Glutamatergic neuron (in vitro differentiated cells): ENCODE measurements around the gene KDM5B. TPM values are rescaled to one million over a fixed set of nuclear protein-coding genes. Genes with fewer than 3 reads are reported as not detected.

ENCODE experiments used
- DNase-seq: peaks from one replicate; pipeline ENCODE4 v3.0.0; 2022
- H3K27ac Mint-ChIP-seq: one replicate; pipeline ENCODE4 v1.8.0; 2020; ENCODE audit warnings: mild to moderate bottlenecking, mixed read lengths, inconsistent platforms; ENCODE audit not compliant: unreplicated experiment
- H3K27me3 Mint-ChIP-seq: one replicate; pipeline ENCODE4 v1.8.0; 2020; ENCODE audit warnings: mild to moderate bottlenecking, moderate library complexity, mixed read lengths, inconsistent platforms; ENCODE audit not compliant: unreplicated experiment
- H3K36me3 Mint-ChIP-seq: one replicate; pipeline ENCODE4 v1.8.0; 2020; ENCODE audit warnings: mild to moderate bottlenecking, mixed read lengths, inconsistent platforms; ENCODE audit not compliant: unreplicated experiment
- H3K4me1 Mint-ChIP-seq: one replicate; pipeline ENCODE4 v1.8.0; 2020; ENCODE audit warnings: mild to moderate bottlenecking, low read depth, mixed read lengths, inconsistent platforms; ENCODE audit not compliant: unreplicated experiment
- H3K4me3 Mint-ChIP-seq: one replicate; pipeline ENCODE4 v1.8.0; 2020; ENCODE audit warnings: mild to moderate bottlenecking, mixed read lengths, inconsistent platforms; ENCODE audit not compliant: unreplicated experiment
- H3K9me3 Mint-ChIP-seq: one replicate; pipeline ENCODE4 v1.8.0; 2020; ENCODE audit warnings: mild to moderate bottlenecking, moderate library complexity, mixed read lengths, inconsistent platforms; ENCODE audit not compliant: unreplicated experiment
- total RNA-seq: library from RNA; stranded (reverse); fragmentation: NEBNext Ultra II Directional; extraction: Animal tissue kit (Norgen Biotek cat#: 25700); gene quantifications from one replicate; pipeline ENCODE4 v1.2.1, GENCODE V29; 2021; ENCODE audit not compliant: unreplicated experiment
- TF ChIP-seq, protein P1 (sequence below): fragments of 200-600 bp; sonication (generic); IDR thresholded peaks from one replicate; pipeline ENCODE4 v1.5.0; 2021; ENCODE audit not compliant: partially characterized antibody, unreplicated experiment

Gene KDM5B
- total RNA-seq, 1 donor from 2014 or later, result 338 TPM

DNA sequence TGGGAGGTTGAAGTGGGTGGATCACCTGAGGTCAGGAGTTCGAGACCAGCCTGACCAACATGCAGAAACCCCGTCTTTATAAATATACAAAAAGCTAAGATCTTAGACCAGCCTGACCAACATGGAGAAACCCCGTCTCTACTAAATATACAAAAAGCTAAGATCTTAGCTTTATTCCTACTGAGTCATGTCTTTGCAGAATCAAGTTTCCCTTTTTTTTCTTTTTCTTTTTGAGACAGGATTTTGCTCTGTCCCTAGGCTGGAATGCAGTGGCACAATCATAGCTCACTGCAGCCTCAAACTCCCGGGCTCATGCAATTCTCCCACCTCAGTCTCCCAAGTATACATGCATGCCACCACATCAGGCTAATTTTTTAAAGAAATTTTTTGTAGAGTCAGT is 21.4 kb downstream of the KDM5B start:
- peaks cover 2% of the 10 kb centered on the region for H3K27me3 Mint-ChIP-seq
- DNase-seq, result no peak
- no peaks in the 10 kb centered on the region for H3K36me3 Mint-ChIP-seq
- H3K9me3 Mint-ChIP-seq, result no peaks in the 10 kb centered on the region
- TF ChIP-seq, protein P1, sequence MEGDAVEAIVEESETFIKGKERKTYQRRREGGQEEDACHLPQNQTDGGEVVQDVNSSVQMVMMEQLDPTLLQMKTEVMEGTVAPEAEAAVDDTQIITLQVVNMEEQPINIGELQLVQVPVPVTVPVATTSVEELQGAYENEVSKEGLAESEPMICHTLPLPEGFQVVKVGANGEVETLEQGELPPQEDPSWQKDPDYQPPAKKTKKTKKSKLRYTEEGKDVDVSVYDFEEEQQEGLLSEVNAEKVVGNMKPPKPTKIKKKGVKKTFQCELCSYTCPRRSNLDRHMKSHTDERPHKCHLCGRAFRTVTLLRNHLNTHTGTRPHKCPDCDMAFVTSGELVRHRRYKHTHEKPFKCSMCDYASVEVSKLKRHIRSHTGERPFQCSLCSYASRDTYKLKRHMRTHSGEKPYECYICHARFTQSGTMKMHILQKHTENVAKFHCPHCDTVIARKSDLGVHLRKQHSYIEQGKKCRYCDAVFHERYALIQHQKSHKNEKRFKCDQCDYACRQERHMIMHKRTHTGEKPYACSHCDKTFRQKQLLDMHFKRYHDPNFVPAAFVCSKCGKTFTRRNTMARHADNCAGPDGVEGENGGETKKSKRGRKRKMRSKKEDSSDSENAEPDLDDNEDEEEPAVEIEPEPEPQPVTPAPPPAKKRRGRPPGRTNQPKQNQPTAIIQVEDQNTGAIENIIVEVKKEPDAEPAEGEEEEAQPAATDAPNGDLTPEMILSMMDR, result no peak
- H3K4me1 Mint-ChIP-seq, result peaks cover 8% of the 10 kb centered on the region
- no peak overlapping the region for H3K27ac Mint-ChIP-seq
- no peak overlapping the region for H3K4me3 Mint-ChIP-seq

DNA sequence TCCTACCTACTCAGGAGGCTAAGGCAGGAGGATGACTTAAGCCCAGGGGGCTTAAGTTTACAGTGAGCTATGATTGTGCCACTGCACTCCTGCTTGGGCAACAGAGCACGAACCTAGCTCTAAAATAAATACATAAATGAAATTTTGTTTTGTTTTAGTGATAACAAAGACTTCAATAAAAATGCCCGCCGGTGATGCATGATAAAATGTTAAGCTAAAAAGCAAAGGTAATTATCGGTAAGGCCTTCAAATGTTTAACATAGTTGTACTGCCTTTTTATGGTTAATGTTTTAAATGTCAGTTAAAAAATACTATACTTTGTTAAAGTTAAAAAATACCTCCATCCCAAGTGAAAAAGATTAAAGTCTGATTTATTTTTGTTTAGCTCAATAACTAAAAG is 27.0 kb downstream of the KDM5B start:
- peaks cover 2% of the 10 kb centered on the region for H3K27me3 Mint-ChIP-seq
- no peak for DNase-seq
- peaks cover 2% of the 10 kb centered on the region for H3K9me3 Mint-ChIP-seq
- TF ChIP-seq, protein P1, result peak; percentile 4
- H3K4me3 Mint-ChIP-seq, result no peak overlapping the region
- H3K36me3 Mint-ChIP-seq, result no peaks in the 10 kb centered on the region
- peaks cover 10% of the 10 kb centered on the region for H3K4me1 Mint-ChIP-seq
- no peak overlapping the region for H3K27ac Mint-ChIP-seq

DNA sequence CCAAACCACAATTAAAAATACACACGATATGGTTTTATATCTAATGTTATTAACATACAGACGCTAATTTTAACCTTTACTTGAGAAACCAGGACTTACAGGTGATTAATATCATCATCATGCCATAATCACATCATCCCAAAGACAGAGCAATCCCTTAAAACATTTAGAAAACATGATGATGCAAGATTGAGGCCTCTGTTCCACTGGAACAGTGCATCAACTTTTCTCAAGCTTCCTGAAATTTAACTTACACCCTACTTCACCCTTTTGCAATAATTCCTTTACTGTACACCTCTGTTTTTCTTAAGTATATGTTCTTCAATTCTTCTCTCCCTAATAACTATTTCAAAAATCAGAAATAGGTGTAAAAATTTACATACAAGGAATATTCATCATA is 38.1 kb downstream of the KDM5B start:
- H3K27me3 Mint-ChIP-seq, result peaks cover 3% of the 10 kb centered on the region
- H3K36me3 Mint-ChIP-seq, result no peaks in the 10 kb centered on the region
- no peak overlapping the region for H3K4me3 Mint-ChIP-seq
- H3K9me3 Mint-ChIP-seq, result peaks cover 6% of the 10 kb centered on the region
- no peak overlapping the region for H3K27ac Mint-ChIP-seq
- DNase-seq, result no peak
- H3K4me1 Mint-ChIP-seq, result peaks cover 8% of the 10 kb centered on the region
- TF ChIP-seq, protein P1, result no peak

DNA sequence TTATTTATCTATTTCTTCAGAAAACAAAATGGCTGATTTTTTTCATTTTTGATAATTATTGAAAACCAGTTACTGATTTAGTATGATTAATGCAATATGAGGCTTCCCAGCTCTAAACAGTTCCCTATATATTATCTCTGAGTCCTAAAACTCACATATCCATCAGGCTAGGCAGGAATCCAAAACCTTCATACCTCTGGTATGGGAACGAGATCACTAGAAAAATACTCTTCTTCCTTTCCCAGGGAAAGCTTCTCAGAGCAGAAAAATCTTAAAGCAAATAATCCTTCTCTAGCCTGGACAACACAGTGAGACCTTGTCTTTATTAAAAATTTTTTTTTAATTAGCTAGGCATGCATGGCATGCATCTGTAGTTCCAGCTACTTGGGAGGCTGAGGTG is 42.5 kb downstream of the KDM5B start:
- Mint-ChIP-seq H3K36me3 (no peaks in the 10 kb centered on the region), H3K27ac (no peak overlapping the region), H3K27me3 (peaks cover 5% of the 10 kb centered on the region), H3K9me3 (peaks cover 7% of the 10 kb centered on the region), H3K4me3 (no peak overlapping the region), H3K4me1 (peaks cover 8% of the 10 kb centered on the region)
- DNase-seq, result no peak
- TF ChIP-seq, protein P1, result no peak

DNA sequence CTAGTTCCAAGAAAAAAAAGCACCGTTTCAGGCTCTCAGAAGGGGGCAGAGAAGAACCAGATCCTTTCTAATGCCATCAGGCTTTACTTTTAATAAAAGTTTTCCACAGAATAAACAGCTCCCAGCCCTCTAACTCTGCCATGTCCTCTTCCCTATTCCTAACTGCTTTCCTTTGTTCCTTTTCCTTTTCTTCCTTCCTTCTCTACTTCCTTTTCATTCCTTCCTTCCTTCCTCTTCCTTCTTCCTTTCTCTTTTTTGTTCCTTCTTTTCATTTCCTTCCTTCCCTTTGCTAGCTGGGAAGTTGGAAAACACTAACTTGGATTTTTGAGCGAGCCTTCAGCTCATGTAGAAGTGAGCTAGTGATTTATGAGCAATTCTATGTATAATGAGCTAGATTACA is 46.2 kb downstream of the KDM5B start:
- Mint-ChIP-seq H3K27ac (peak overlapping the region; percentile 23), H3K4me1 (peaks cover 5% of the 10 kb centered on the region), H3K27me3 (peaks cover 4% of the 10 kb centered on the region), H3K36me3 (no peaks in the 10 kb centered on the region), H3K9me3 (peaks cover 3% of the 10 kb centered on the region), H3K4me3 (no peak overlapping the region)
- TF ChIP-seq, protein P1, result no peak
- no peak for DNase-seq
